Measurements from ENCODE around the gene PCNX3.
A peak's percentile ranks its signal among the peaks of the same experiment; 100 is the strongest.

Gene PCNX3

GRCh38 chr11:65599216-65599954 lies 16.2 kb upstream of the PCNX3 start:
- DNase-seq, result no peak

GRCh38 chr11:65599955-65600246 lies 15.7 kb upstream of the PCNX3 start:
- no peak for DNase-seq

GRCh38 chr11:65604258-65604657 lies 11.3 kb upstream of the PCNX3 start:
- no peak for DNase-seq

GRCh38 chr11:65606876-65607613 lies 8.5 kb upstream of the PCNX3 start:
- DNase-seq, result no peak

GRCh38 chr11:65607614-65608426 lies 7.8 kb upstream of the PCNX3 start:
- DNase-seq, result no peak

GRCh38 chr11:65609229-65609628 lies 6.3 kb upstream of the PCNX3 start:
- no peak for DNase-seq

- DNase-seq, result no peak
Measured at GRCh38 chr11:65609665-65610064, 5.9 kb upstream of the PCNX3 start.

GRCh38 chr11:65610404-65610803 lies 5.2 kb upstream of the PCNX3 start:
- DNase-seq, result no peak

GRCh38 chr11:65611028-65611757 lies 4.4 kb upstream of the PCNX3 start:
- DNase-seq, result no peak

- DNase-seq, result no peak
Measured at GRCh38 chr11:65611758-65612603, 3.6 kb upstream of the PCNX3 start.

GRCh38 chr11:65612691-65613090 lies 2.9 kb upstream of the PCNX3 start:
- no peak for DNase-seq

- DNase-seq, result no peak
Measured at GRCh38 chr11:65613091-65613928, 2.3 kb upstream of the PCNX3 start.

GRCh38 chr11:65615950-65616574 lies 486 bp downstream of the PCNX3 start:
- peak; percentile 60 for DNase-seq

- DNase-seq, result no peak
Measured at GRCh38 chr11:65616575-65617001, 1.0 kb downstream of the PCNX3 start.

GRCh38 chr11:65617136-65617850 lies 1.7 kb downstream of the PCNX3 start:
- no peak for DNase-seq

- no peak for DNase-seq
Measured at GRCh38 chr11:65617990-65618751, 2.6 kb downstream of the PCNX3 start.

GRCh38 chr11:65618763-65619162 lies 3.2 kb downstream of the PCNX3 start:
- no peak for DNase-seq

- no peak for DNase-seq
Measured at GRCh38 chr11:65619281-65619928, 3.8 kb downstream of the PCNX3 start.

GRCh38 chr11:65620666-65621065 lies 5.1 kb downstream of the PCNX3 start:
- DNase-seq, result no peak

Data from NCI-H146 (cell line).